ENCODE results near the gene ZFYVE1.

DNA sequence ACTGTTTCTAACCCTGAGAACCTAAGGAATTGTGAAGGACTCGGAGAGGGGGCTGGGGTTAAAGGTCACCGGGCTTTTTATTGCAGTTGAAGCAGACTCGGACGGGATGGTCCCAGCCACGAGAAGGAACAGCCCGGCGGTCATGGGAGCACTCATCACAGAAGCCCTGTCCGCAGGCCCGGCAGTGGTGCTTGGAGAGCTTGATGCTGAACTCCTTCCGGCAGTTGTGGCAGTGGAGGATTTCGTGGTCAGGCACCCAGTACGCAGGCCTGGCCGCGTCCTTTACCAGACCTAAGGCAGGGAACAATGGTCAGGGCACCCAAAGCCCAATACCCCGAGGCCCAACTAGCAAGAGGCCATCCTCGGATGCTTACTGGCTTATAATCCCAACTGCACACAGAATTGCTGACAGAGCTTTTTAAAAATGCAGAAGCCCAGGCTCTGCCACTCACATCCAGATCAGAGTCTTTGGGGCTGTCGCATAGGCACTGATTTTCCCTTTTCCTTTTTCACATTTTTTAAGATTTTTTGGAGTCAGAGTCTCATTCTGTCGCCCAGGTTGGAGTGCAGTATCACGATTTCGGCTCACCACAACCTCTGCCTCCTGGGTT lies 56.0 kb downstream of the ZFYVE1 start:
- TF ChIP-seq EHMT2 (IDR thresholded peaks at IDR 0.05; ENCODE audit: low read depth) (no peak), HEYL (CRISPR knock-in tag; IDR thresholded peaks at IDR 0.05) (no peak), SMC3 (IDR thresholded peaks at IDR 0.05) (no peak), POLR2A (IDR thresholded peaks at IDR 0.05; ENCODE audit: low read length) (no peak), EP300 (IDR thresholded peaks at IDR 0.05) (no peak), CEBPB (IDR thresholded peaks at IDR 0.05) (no peak), RNF2 (IDR thresholded peaks at IDR 0.05; ENCODE audit: borderline replicate concordance, low read depth) (no peak), MYC (IDR thresholded peaks at IDR 0.05; ENCODE audit: borderline replicate concordance, low read length) (no peak)
- TF ChIP-seq, protein P1, sequence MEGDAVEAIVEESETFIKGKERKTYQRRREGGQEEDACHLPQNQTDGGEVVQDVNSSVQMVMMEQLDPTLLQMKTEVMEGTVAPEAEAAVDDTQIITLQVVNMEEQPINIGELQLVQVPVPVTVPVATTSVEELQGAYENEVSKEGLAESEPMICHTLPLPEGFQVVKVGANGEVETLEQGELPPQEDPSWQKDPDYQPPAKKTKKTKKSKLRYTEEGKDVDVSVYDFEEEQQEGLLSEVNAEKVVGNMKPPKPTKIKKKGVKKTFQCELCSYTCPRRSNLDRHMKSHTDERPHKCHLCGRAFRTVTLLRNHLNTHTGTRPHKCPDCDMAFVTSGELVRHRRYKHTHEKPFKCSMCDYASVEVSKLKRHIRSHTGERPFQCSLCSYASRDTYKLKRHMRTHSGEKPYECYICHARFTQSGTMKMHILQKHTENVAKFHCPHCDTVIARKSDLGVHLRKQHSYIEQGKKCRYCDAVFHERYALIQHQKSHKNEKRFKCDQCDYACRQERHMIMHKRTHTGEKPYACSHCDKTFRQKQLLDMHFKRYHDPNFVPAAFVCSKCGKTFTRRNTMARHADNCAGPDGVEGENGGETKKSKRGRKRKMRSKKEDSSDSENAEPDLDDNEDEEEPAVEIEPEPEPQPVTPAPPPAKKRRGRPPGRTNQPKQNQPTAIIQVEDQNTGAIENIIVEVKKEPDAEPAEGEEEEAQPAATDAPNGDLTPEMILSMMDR (IDR thresholded peaks at IDR 0.05), result no peak
- TF ChIP-seq, protein P2, sequence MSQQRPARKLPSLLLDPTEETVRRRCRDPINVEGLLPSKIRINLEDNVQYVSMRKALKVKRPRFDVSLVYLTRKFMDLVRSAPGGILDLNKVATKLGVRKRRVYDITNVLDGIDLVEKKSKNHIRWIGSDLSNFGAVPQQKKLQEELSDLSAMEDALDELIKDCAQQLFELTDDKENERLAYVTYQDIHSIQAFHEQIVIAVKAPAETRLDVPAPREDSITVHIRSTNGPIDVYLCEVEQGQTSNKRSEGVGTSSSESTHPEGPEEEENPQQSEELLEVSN (IDR thresholded peaks at IDR 0.05; ENCODE audit: borderline replicate concordance, low read depth), result no peak

Measured in A549 (cell line).